AG20443 (cell line): ENCODE results near the gene WDR20.
A peak's percentile ranks its signal among the peaks of the same experiment; 100 is the strongest.
"Not testable (repeated sequence)": the region's sequence is repeated elsewhere in the genome, so short reads cannot be mapped to it uniquely, and the experiment has no call there.

Experiments
- DNase-seq: peaks from one replicate; pipeline ENCODE4 v3.0.0; 2012; ENCODE audit warnings: low spot score, mixed read lengths

Gene WDR20

DNA sequence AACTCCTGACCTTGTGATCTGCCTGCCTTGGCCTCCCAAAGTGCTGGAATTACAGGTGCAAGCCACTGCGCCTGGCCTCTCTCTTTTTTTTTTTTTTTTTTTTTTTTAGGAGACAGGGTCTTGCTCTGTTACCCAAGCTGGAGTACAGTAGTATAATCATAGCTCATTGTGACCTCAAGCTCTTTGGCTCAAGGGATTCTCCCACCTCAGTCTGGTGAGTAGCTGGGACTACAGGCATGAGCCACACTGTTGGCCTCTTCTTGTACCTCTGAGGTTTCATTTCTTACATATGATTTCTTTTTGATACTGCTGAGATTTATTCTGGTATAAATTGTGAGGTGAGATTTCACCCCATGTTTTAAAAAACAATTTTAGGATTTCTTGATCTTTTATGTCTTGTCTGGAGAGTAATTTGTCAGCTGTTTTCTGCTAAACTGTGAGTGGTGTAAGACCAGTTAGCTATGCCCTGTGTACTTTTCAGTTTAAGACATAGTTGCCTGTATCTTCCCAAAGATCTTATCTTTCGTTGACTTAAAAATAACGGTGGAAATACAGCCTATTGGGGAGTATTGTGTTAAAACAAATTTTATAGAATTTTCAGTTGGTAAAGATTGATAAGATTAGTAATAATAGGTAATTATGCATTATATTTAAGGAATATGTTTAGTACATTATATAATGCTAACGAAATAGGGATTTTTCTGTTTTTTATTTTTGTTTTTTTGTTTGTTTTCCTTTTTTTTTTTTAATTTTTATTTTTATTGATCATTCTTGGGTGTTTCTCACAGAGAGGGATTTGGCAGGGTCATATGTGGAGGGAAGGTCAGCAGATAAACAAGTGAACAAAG lies 31.7 kb downstream of the WDR20 start:
- no peak for DNase-seq

GRCh38 chr14:102172021-102172272 lies 32.2 kb downstream of the WDR20 start:
- DNase-seq: not testable (repeated sequence)

GRCh38 chr14:102172721-102173120 lies 33.0 kb downstream of the WDR20 start:
- DNase-seq: not testable (repeated sequence)

GRCh38 chr14:102177161-102177560 lies 37.5 kb downstream of the WDR20 start:
- DNase-seq: no peak

GRCh38 chr14:102178806-102179205 lies 39.1 kb downstream of the WDR20 start:
- DNase-seq: no peak

DNA sequence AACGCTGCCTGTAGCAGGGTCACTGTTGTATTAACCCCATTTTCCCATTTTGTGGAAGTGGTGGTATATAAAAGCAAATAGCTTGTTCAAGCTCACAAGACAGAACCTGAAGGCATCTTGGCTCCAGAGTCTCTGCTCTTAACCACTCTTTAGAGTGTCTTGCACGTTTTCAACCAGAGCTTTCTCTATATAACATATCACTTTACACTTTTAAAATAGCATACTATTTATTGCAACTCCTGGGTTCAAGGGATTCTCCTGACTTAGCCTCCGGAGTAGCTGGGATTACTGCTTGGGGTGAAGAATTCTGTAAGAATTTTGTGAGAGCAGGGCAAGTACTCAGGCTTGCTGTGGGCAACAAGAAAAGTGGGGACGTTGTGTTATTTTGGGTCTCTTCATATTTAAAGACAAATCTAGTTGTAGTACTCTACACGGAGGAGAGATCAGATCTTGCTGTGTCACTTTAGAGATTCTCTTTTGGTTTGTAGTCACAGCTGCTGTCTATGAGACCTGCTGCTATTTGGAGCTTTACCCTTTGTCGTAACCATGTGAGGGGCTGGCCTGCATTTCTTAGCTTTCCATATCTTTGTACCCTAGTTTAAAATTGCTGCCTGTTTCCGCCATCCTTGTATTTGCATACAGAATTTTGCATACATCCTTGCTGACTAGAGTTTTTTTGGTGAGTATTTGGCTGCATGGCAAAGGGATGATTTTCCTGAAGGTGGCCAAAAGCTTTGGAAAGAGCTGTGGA lies 40.7 kb downstream of the WDR20 start:
- DNase-seq: no peak

GRCh38 chr14:102181187-102181586 lies 41.5 kb downstream of the WDR20 start:
- no peak for DNase-seq

GRCh38 chr14:102182190-102182589 lies 42.5 kb downstream of the WDR20 start:
- peak; percentile 59 for DNase-seq

DNA sequence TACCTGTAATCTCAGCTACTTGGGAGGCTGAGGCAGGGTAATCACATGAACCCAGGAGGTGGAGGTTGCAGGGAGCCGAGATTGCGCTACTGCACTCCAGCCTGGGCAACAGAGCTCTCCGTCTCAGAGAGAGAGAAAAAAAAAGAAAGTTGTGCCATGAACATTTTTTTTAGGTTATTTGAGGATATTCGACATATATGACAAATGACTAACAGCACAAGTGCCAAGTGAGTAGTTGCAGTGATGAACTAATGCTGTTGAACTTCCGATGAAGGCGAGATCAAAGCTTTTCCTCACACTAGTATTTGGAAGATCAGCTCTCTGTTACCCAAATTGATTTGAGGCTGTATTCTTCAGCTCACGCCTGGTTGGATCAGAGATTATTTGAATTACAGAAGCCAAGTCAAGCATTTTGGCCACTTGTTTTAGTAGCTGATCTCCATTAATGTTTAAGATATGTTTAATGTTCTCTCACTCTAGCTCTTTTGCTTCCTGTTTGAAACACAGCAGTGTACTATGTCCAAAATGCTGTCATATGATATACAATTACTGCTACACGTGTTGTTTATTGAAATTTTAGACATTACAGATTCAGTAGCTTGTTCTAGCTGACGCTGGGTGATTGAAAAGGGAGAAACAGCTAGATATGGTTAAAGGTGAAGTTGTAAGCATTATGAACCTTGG lies 43.4 kb downstream of the WDR20 start:
- no peak for DNase-seq

DNA sequence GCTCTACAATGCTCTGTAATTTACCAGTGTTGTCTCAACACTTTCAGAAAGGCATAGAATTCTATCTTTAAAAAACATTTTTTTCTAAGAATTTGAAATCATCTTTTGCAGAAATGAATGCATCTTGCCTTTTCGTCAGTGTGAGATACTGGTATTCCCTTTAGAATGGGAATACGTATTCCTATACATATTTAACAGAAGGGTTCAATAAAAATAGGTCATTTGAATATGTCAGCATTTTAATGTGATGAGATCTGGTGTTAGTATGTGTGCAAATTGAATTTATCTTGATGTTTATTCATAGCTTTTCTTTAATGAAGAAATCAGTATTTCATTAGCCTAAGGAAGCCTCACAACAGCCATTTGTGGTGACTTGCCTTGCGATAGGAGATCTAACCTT lies 44.2 kb downstream of the WDR20 start:
- no peak for DNase-seq

- DNase-seq: no peak
Observed at GRCh38 chr14:102184316-102185035, 44.8 kb downstream of the WDR20 start.

DNA sequence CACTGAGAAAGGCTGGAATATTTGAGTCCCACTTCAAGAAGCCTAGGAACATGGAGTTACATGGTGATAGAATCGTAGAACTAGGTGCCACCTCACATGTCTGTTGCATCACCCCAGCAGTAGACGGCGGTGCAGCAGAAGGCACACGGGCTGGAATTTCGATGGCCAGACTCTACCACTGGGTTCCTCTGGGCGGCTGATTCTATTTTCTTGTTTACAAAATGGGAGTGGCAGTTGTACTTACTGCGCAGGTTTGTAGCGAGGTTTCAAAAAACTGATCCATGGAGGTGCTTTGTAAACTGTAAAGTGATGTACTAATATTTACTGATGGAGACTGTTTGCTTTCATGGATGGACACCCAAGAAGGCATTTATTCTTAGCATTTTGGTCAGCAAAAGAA lies 45.7 kb downstream of the WDR20 start:
- no peak for DNase-seq

GRCh38 chr14:102187044-102187443 lies 47.3 kb downstream of the WDR20 start:
- DNase-seq: peak; percentile 82

DNA sequence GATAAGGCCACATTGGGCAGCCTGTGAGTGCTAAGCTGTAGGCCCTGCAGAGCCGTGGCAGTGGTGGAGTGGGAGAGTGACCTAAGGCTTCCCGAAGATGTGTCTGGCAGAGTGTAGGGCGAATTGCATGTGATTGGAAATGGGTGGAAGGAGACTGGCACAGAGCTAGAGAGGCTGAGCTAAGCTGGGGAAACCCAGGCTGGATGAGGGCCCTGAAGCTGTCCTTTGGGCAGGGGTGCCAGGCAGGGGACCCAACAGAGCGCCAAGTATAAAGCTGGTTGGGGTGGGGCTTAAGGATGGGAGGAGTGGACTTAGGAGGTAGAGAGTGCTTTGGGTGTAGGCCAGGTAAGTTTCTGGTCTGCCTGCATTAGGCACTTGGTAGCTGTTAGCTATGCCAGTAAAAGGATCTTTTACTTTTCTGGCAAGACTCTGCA lies 47.9 kb downstream of the WDR20 start:
- DNase-seq: peak; percentile 27

DNA sequence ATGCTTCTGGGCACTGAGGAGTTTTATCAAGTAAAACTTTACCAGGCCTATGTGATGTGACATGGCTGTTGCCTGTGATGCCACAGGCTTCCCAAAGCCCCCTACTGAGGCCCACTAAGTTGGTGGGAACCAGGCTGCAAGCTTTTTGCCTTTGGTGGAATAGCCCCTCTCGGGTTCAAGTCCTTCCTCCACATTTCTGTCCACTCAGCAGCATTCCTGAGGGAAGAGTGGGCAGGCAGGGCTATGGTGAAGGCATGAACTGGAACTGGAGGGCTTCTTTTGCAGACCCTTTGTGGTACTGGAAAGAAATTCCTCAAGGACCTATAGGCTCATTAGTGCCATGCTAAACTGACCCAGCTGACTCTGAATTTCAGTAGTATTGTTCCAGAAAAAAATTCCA lies 48.5 kb downstream of the WDR20 start:
- DNase-seq: no peak

DNA sequence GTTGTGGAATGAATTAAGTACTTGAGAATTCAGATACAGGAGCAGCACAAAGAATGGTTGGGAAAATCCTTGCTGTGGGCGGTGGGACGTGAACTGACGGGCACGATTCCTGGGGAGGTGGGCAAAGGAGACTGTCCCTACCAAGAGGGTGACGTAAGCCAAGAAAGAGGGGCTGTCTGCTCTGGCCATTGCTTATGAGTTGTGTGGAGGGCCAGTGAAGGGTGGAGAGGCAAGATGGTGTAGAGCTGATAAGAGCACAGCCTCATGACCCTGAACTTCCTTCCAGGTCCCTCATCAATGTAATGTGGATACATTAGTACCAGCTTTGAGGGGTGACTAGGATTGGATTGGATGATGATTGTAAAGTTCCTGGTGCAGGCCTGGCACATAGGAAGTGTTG lies 50.2 kb downstream of the WDR20 start:
- no peak for DNase-seq

DNA sequence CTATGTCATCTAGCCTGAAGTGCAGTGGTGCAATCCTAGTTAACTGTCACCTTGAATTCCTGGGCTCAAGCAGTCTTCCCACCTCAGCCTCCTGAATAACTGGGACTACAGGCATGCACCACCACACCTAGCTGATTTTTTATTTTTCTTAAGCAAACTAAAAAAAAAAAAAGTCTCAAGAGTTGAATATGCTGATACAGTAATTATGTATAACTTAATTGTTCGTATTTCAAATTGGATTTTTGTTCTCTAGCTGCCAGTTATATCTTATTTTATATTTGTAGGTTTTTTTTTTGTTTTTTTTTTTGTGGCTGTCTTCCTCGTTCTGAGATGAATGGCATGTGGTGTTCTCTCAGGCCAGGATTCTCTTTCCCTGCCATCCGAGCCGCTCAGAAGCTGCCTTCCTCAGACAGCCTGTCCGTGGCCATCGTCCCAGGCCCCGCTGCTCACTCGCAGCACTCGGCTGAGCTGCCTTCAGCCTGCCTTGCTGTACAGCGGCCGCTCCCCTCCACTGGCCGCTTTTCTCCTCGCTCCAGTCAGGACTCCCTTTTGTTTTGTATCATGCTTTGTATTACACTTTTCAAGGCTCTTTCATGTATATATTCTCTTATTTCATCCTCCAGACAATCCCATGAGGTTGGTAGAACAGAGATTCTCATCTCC lies 53.3 kb downstream of the WDR20 start:
- DNase-seq: no peak

GRCh38 chr14:102194856-102195255 lies 55.2 kb downstream of the WDR20 start:
- DNase-seq: no peak

DNA sequence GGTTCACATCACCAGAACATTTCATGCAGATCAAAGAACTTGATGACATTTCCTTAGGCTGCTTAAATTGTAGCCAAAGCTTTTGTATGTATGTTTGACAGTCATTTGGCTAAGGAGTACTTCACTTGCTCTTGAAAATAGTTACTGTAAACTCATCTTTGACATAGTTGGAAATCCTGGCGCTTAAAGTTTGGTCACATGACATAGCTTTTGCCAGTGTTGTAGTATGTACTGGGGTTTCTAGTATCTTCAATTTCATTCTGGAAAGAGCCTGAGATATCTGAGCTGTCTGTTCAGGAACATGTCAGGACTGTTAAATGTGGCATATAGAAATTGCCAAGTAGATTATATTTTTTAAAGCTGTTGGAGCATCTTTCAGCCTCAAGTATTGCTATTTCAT lies 55.7 kb downstream of the WDR20 start:
- no peak for DNase-seq

GRCh38 chr14:102196039-102196901 lies 56.6 kb downstream of the WDR20 start:
- DNase-seq: no peak

DNA sequence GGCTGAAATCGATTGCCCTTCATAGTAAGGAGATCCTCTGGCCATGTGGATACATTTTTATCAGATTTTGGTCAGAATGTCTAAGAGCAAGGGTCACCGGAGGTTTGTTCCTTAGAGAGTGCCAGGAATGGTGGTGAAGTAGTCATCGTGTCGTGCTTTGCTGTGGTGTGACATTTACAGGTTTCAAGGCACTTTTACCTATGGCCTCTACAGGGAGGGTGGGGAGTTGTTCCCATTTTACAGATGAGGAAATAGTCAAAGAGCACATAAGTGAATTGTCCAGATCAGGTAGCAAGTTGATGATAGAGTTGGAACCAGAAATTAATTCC lies 57.2 kb downstream of the WDR20 start:
- no peak for DNase-seq
